GM21367 (cell line): Measurements from ENCODE around the gene CLASP2.
"Not testable (repeated sequence)": the region's sequence is repeated elsewhere in the genome, so short reads cannot be mapped to it uniquely, and the experiment has no call there.

Source experiments
- ATAC-seq: cut with Tn5 transposase; IDR thresholded peaks from one replicate; pipeline ENCODE4 v1.9.1; 2021; ENCODE audit not compliant: unreplicated experiment

CLASP2 gene

GRCh38 chr3:33690341-33690740 lies 27.7 kb downstream of the CLASP2 start:
- no peak for ATAC-seq

- ATAC-seq: no peak
These were observed 30.5 kb downstream of the CLASP2 start for GRCh38 chr3:33687406-33688010.

GRCh38 chr3:33682770-33683169 lies 35.3 kb downstream of the CLASP2 start:
- no peak for ATAC-seq

- ATAC-seq: no peak
These were observed 36.4 kb downstream of the CLASP2 start for GRCh38 chr3:33681667-33682066.

- no peak for ATAC-seq
These were observed 40.0 kb downstream of the CLASP2 start for GRCh38 chr3:33678073-33678472.

- not testable (repeated sequence) for ATAC-seq
These were observed 44.6 kb downstream of the CLASP2 start for GRCh38 chr3:33673436-33673835.

GRCh38 chr3:33668618-33669017 lies 49.4 kb downstream of the CLASP2 start:
- ATAC-seq: no peak

GRCh38 chr3:33665294-33665693 lies 52.8 kb downstream of the CLASP2 start:
- no peak for ATAC-seq

- ATAC-seq: no peak
These were observed 53.9 kb downstream of the CLASP2 start for GRCh38 chr3:33664195-33664594.

- ATAC-seq: no peak
These were observed 55.0 kb downstream of the CLASP2 start for GRCh38 chr3:33663042-33663441.

- no peak for ATAC-seq
These were observed 58.1 kb downstream of the CLASP2 start for GRCh38 chr3:33659856-33660434.

GRCh38 chr3:33658991-33659848 lies 58.8 kb downstream of the CLASP2 start:
- peak; percentile 88 for ATAC-seq

GRCh38 chr3:33658621-33658990 lies 59.4 kb downstream of the CLASP2 start:
- peak; percentile 10 for ATAC-seq

GRCh38 chr3:33658039-33658438 lies 60.0 kb downstream of the CLASP2 start:
- ATAC-seq: no peak

- no peak for ATAC-seq
These were observed 65.3 kb downstream of the CLASP2 start for GRCh38 chr3:33652736-33653135.

- not testable (repeated sequence) for ATAC-seq
These were observed 67.0 kb downstream of the CLASP2 start for GRCh38 chr3:33651101-33651500.

GRCh38 chr3:33650495-33650894 lies 67.6 kb downstream of the CLASP2 start:
- no peak for ATAC-seq

- ATAC-seq: no peak
These were observed 69.3 kb downstream of the CLASP2 start for GRCh38 chr3:33648793-33649192.

- ATAC-seq: no peak
These were observed 71.6 kb downstream of the CLASP2 start for GRCh38 chr3:33646406-33646805.

- ATAC-seq: no peak
These were observed 72.9 kb downstream of the CLASP2 start for GRCh38 chr3:33645060-33645647.

GRCh38 chr3:33644582-33644981 lies 73.5 kb downstream of the CLASP2 start:
- no peak for ATAC-seq

GRCh38 chr3:33642806-33643205 lies 75.2 kb downstream of the CLASP2 start:
- no peak for ATAC-seq
